ENCODE measurements around the gene INSR. TPM values are rescaled to one million over a fixed set of nuclear protein-coding genes. Genes with fewer than 3 reads are reported as not detected.

The INSR gene
- polyA plus RNA-seq, 10 donors = 10.4 to 19.0 (median 14.3) TPM

GRCh38 chr19:7297742-7298141 lies 3.5 kb upstream of the INSR start:
- DNase-seq = no peak

GRCh38 chr19:7295912-7296536 lies 1.8 kb upstream of the INSR start:
- no peak for DNase-seq

GRCh38 chr19:7294558-7295212 lies 471 bp upstream of the INSR start:
- DNase-seq = peak; percentile 33 to 76 (median 61)

DNA sequence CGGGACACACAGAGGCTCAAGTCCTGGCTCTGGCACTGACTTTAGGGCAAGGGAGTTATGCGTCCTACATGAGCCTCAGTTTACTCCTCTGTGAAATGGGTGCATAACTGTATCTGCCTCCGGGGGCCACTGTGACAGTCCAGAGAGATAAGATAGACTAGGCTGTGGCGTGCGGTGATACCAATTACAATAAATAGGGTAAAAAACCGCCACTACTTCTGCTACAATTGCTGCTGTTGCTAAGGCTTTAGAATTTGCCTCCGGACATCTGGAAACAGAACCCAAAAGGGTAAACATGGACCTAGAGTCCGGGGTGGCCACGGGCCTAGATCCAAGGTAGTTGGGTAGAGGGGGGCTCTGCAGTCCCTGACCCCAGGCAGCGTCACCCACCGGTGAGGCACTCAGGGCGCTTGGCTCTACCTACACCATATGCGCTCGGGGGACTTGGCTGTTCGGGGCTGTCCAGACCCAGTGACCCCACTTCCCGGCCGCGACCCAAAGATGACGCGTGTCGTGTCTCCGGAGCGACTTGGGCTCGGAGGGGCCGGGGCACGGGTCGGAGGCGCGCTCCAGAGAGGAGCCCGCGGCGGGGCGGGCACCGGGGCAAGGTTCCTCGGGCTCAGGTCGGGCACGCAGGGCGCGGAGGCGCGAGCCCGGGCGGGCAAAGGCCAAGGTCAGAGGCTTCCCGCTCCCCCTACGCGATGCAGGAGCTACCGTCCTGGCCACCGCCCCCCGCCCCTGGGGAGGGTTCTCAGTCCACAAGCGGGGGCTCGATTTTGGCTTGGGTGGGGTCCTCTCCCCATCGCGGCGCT lies 1.1 kb downstream of the INSR start:
- DNase-seq = peak in 2 of 3 donors; percentile 18 to 60

DNA sequence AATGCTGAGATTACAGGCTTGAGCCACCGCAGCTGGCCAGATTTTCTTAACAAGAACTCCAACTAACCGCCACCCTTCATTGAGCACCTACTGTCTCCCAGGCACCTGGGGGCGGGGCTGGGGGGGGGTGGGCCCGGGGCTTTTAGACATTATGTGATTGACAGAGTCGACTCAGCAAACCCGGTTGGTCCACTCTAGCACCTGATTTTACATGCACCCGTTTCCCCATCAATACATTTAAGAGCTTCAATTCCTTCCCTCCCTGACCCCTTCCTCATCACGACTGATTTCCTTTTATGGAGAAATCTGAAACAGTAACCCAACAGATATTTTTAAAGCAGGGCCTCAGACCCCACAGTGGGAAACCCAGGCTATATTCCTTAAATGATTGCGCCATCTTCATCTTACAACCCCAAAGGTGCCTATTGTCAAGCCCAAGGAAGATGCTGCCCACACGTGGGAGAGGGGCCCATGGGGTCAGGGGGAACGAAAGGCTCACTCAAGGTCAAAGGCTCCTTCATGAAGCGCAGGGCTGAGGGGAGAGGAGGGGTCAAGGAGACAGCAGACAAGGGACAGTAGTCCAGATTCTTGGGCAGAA lies 1.8 kb downstream of the INSR start:
- no peak for DNase-seq

DNA sequence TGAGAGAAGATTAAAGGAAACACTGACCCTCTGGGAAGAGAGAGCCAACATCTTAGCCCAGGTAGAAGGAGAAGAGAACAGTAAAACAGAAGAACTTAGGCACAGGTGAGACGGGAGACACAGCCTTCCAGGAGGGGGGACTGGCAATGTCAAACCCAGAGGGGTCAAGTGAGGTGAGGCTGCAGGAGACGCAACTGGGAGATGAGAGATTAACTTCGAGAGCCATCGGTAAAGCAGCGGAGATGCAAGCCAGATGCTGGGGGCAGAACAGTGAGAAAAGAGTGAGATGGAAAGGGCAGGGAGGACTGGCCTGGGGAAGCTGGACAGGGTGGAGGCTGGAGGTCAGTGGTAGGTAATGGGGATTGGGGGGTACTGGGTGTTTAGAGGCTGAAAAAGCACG lies 5.2 kb downstream of the INSR start:
- no peak for DNase-seq

GRCh38 chr19:7288131-7288530 lies 6.1 kb downstream of the INSR start:
- no peak for DNase-seq

- no peak for DNase-seq
Measured at GRCh38 chr19:7287722-7288121, 6.5 kb downstream of the INSR start.

- DNase-seq = no peak
Measured at GRCh38 chr19:7280940-7281666, 13.1 kb downstream of the INSR start.

DNA sequence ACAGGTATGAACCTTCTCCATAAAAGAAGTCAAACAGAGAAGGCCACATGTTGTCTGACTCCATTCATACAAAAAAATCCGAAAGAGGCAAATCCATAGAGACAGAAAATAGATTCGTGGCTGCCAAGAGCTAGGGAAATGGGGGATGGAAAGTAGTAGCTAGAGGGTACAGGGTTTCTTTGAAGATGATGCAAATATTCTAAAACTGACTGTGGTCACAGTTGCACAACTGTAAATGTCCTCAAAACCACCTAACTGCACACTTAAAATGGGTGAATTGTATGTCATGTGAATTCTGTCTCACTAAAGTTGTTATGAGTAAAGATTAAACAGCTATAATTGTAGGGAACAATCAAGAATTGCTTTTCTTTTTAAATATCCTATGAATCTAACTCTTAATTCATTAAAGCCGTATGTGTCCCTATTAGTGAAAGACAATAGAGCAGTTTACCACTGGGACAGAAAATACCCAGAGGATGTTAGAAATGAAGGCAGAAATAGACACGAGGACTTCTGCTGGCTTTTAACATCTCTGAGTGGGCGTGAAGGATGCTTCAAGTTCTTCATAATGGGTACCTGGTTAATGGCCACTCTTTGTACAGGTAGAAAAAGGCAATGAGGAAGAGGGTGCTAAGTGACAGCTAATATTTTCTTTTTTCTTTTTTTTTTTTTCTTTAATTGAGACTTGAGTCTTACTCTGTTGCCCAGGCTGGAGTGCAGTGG lies 21.2 kb downstream of the INSR start:
- DNase-seq = no peak

GRCh38 chr19:7268705-7269098 lies 25.5 kb downstream of the INSR start:
- DNase-seq = no peak

GRCh38 chr19:7267792-7268704 lies 26.2 kb downstream of the INSR start:
- DNase-seq = no peak

DNA sequence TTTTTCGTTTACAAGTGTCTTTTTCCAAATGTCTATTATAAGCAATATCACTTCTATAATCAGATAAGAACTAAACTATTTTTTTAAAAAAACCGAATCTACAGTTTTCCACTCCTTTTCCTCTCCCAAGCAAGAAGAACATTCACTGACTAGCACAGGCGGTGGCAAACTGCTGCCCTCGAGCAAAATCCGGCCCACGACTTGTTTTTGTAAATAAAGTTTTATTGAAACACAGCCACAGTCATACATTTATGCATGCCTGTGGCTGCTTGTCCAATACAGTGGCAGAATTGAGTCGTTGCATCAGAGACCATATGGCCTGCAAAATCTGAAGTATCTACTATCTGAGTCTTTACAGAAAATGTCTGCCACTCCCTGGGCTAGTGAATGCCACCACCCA lies 27.4 kb downstream of the INSR start:
- DNase-seq = no peak

DNA sequence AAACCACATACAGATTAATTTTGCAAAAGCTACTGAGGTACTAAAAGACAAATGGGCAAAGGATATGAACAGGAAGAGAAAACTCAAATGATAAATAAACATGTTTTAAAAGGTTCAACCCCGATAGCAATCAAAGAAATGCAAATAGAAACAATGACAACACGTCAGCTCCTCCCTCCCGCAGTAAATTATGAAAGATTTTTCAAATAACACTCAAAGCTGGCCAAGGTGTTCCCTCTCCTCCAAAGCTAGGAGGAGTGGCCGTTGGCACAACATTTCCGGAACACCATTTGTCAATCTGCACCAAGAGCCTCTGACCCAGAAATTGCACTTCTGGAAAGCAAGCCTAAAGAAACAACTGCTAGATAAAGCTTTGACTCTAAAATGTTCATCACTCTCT lies 28.3 kb downstream of the INSR start:
- DNase-seq = no peak

- DNase-seq = no peak
Measured at GRCh38 chr19:7264858-7265257, 29.4 kb downstream of the INSR start.

- DNase-seq = no peak
Measured at GRCh38 chr19:7263521-7263920, 30.7 kb downstream of the INSR start.

GRCh38 chr19:7263066-7263465 lies 31.1 kb downstream of the INSR start:
- DNase-seq = no peak

DNA sequence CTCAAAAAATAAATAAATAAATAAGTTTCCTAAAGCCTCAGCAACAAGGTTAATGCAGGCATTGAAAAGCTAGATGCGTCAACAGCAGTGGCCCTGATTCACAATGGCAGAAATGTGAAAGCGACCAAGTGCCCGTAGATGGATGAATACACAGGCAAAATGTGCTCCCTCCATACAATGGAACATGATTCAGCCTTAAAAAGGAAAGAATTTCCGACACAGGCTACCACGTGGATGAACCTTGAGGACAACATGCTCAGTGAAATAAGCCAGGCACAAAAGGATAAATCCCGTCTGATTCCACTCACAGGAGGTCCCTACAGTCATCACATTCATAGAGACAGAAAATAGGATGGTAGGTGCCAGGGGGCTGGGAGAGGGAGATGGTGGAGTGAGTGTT lies 31.7 kb downstream of the INSR start:
- no peak for DNase-seq

GRCh38 chr19:7260161-7260560 lies 34.1 kb downstream of the INSR start:
- DNase-seq = no peak

DNA sequence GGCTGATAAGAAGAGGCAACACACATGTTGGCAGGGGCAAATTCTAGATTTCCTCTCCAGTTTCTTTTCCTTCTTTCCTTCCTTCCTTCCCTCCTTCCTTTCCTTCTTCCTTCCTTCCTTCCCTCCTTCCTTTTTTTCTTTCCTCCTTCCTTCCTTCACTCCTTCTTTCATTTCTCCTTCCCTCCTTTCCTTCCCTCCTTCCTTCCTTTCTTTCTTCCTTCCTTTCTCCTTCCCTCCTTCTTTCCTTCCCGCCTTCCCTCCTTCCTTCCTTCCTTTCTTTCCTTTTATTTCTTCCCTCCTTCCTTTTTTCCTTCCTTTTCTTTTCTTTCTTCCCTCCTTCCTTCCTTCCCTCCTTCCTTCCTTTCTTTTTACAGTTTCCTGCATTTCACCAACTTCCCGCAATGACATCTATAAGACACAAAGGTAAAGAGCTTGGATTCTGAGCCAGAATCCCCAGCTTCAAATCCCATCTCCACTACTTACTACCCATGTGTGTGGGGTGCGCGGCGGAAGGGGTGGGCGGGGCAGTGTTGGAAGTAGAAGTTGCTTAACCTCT lies 35.3 kb downstream of the INSR start:
- DNase-seq = no peak

Data from muscle of back (tissue), 11 donors.